Thymus (tissue), 11 donors: ENCODE results near the gene PROB1. TPM values are rescaled to one million over a fixed set of nuclear protein-coding genes. Genes with fewer than 3 reads are reported as not detected.
"Not testable (repeated sequence)": the region's sequence is repeated elsewhere in the genome, so short reads cannot be mapped to it uniquely, and the experiment has no call there.

Experiments
- DNase-seq, 9 donors: peaks; one replicate each; pipeline ENCODE4 v3.0.0-alpha.2; 2013; ENCODE audit warnings: low spot score in 9 of 9, low read depth in 6 of 9, missing footprints in 1 of 9
- H3K27ac ChIP-seq, 2 donors: one replicate each; pipeline ENCODE4 v1.5.1; 2013; ENCODE audit warnings: control low read depth in 1 of 2, low read depth in 1 of 2, low read length in 1 of 2, mild to moderate bottlenecking in 1 of 2, moderate library complexity in 1 of 2
- H3K27me3 ChIP-seq, 2 donors: one replicate each; pipeline ENCODE4 v1.5.1; 2013; ENCODE audit warnings: low read length in 1 of 2; ENCODE audit not compliant: control insufficient read depth in 2 of 2, insufficient read depth in 1 of 2
- H3K36me3 ChIP-seq, 2 donors: one replicate each; pipeline ENCODE4 v1.5.1; 2013; ENCODE audit warnings: low read length in 1 of 2, mild to moderate bottlenecking in 1 of 2, moderate library complexity in 1 of 2; ENCODE audit not compliant: control insufficient read depth in 2 of 2, insufficient read depth in 2 of 2
- H3K4me1 ChIP-seq, 2 donors: one replicate each; pipeline ENCODE4 v1.5.1; 2013; ENCODE audit warnings: low read length in 2 of 2; ENCODE audit not compliant: control insufficient read depth in 2 of 2, insufficient read depth in 2 of 2
- H3K4me3 ChIP-seq, 2 donors: one replicate each; pipeline ENCODE4 v1.5.1; 2013; ENCODE audit warnings: low read length in 2 of 2, control low read depth in 1 of 2, mild to moderate bottlenecking in 1 of 2
- H3K9me3 ChIP-seq, 2 donors: one replicate each; pipeline ENCODE4 v1.5.1; 2013; ENCODE audit warnings: low read length in 1 of 2, mild to moderate bottlenecking in 1 of 2; ENCODE audit not compliant: control insufficient read depth in 2 of 2, insufficient read depth in 1 of 2
- WGBS: extraction: QIAGEN DNeasy Blood & Tissue Kit; methylation state at CpG from one replicate; pipeline ENCODE4 v1.1.7; 2013; 5-methylcytosine and 5-hydroxymethylcytosine counted together
- polyA plus RNA-seq: library from polyadenylated mRNA; stranded (reverse); fragments of 200-250 nt; gene quantifications from one replicate; pipeline ENCODE4 v1.2.3, GENCODE V29; 2013
- total RNA-seq: library from RNA; stranded (reverse); fragments of 120-200 nt; gene quantifications from one replicate; pipeline ENCODE4 v1.2.4, GENCODE V29; 2013
- donor health status: healthy.

The PROB1 gene
- total and polyA plus RNA-seq, 2 donors: 0.76 to 1.0 TPM

- peak overlapping the region; percentile 79 to 100 for H3K4me3 ChIP-seq
- H3K36me3 ChIP-seq: peaks cover 4 to 25% of the 10 kb centered on the region in 2 donors
- DNase-seq: peak in 1 of 9 donors; percentile 28
- H3K4me1 ChIP-seq: peaks cover 38 to 89% of the 10 kb centered on the region in 2 donors
- peaks cover 0 to 5% of the 10 kb centered on the region in 2 donors for H3K9me3 ChIP-seq
- WGBS: 71% methylated on average over 10 of the region's 10 CpGs
- H3K27me3 ChIP-seq: peaks cover 0 to 38% of the 10 kb centered on the region in 2 donors
- H3K27ac ChIP-seq: peak overlapping the region; percentile 85 to 100
Observed at GRCh38 chr5:139390639-139391569, 4.0 kb downstream of the PROB1 start.

- Histone ChIP-seq H3K36me3 (peaks cover 4 to 23% of the 10 kb centered on the region in 2 donors), H3K9me3 (peaks cover 0 to 3% of the 10 kb centered on the region in 2 donors), H3K27me3 (peaks cover 0 to 30% of the 10 kb centered on the region in 2 donors), H3K4me1 (peaks cover 46 to 89% of the 10 kb centered on the region in 2 donors), H3K27ac (peak within 1 kb of the TSS; percentile 85 to 100), H3K4me3 (peak within 1 kb of the TSS; percentile 72 to 100)
- 14% methylated on average over 11 of the region's 11 CpGs for WGBS
- DNase-seq: peak in 7 of 9 donors; percentile 73 to 94 (median 85)
Observed at GRCh38 chr5:139389701-139390638, 4.9 kb downstream of the PROB1 start, which contains the start of gene MZB1. Gene MZB1, minus strand, starts transcription at chr5:139389913. Its CDS starts 57 bp downstream, at chr5:139389856.

DNA sequence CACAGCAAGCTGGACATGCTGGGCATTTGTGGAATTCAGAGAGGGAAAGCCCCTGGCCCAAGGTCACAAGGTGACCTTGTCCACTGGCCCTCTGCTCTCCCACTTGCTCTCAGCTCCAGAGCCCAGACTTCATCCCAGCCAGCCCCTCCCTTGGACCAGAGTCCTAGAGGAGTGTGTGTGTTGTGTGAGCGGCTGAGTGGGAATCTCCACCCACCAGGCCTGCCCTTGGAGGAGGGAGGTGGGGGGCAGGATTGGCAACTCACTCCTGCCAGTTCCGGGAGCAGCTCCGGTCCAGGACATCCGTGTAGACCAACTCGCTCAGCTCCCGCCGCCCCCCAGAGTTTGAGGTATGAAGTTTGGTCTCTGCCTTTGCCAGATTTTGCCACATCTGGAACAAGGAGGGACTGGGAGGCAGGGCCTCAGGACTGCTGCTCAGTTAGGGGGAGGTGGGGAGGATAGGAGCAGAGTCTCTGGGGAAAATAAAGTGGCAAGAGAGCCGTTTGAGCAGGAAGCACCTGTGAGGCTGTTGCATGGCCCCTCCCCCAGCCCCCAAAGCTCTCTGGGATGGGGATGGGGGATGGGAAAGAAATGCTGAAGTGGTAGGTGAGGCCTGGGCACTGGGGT lies 6.6 kb downstream of the PROB1 start:
- 4% methylated on average over 8 of the region's 8 CpGs for WGBS
- peak in 7 of 9 donors; percentile 73 to 96 (median 89) for DNase-seq
- peaks cover 45 to 95% of the 10 kb centered on the region in 2 donors for H3K4me1 ChIP-seq
- H3K27ac ChIP-seq: peak overlapping the region; percentile 92 to 100
- peak overlapping the region; percentile 72 to 100 for H3K4me3 ChIP-seq
- peaks cover 4 to 23% of the 10 kb centered on the region in 2 donors for H3K36me3 ChIP-seq
- peaks cover 0 to 13% of the 10 kb centered on the region in 2 donors for H3K27me3 ChIP-seq
- H3K9me3 ChIP-seq: peaks cover 0 to 2% of the 10 kb centered on the region in 2 donors

- peaks cover 4 to 23% of the 10 kb centered on the region in 2 donors for H3K36me3 ChIP-seq
- DNase-seq: peak in 3 of 9 donors; percentile 32 to 74 (median 47)
- H3K4me1 ChIP-seq: peaks cover 45 to 94% of the 10 kb centered on the region in 2 donors
- 8% methylated on average over 10 of the region's 10 CpGs for WGBS
- peak overlapping the region; percentile 92 to 100 for H3K27ac ChIP-seq
- H3K27me3 ChIP-seq: peaks cover 0 to 7% of the 10 kb centered on the region in 2 donors
- H3K4me3 ChIP-seq: peak overlapping the region; percentile 72 to 100
- H3K9me3 ChIP-seq: no peaks in the 10 kb centered on the region
Observed at GRCh38 chr5:139387611-139388197, 7.2 kb downstream of the PROB1 start.

DNA sequence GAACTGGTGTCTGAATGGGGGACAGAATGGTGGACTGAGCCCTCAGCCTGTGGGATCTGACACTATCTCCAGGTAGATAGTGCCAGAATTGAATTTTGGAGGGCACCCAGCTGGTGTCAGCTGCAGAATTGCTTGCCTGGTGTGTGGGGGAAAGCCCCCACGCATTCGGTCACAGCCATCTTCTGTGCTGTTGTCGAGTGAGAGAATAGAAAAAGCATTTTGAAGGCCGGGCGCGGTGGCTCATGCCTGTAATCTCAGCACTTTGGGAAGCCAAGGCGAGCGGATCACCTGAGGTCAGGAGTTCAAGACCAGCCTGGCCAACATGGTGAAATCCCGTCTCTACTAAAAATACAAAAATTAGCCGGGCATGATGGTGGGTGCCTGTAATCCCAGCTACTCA lies 7.9 kb downstream of the PROB1 start:
- Histone ChIP-seq H3K36me3 (peaks cover 4 to 23% of the 10 kb centered on the region in 2 donors), H3K4me3 (peak overlapping the region; percentile 72 to 100), H3K27ac (peak overlapping the region; percentile 62 to 100), H3K4me1 (peaks cover 44 to 96% of the 10 kb centered on the region in 2 donors)
- peak in 1 of 9 donors; percentile 29 for DNase-seq
- not testable (repeated sequence) for H3K27me3 ChIP-seq, H3K9me3 ChIP-seq
- WGBS: 81% methylated on average over 10 of the region's 10 CpGs

- H3K36me3 ChIP-seq: peaks cover 4 to 23% of the 10 kb centered on the region in 2 donors
Observed at GRCh38 chr5:139386050-139386438, 8.9 kb downstream of the PROB1 start.

DNA sequence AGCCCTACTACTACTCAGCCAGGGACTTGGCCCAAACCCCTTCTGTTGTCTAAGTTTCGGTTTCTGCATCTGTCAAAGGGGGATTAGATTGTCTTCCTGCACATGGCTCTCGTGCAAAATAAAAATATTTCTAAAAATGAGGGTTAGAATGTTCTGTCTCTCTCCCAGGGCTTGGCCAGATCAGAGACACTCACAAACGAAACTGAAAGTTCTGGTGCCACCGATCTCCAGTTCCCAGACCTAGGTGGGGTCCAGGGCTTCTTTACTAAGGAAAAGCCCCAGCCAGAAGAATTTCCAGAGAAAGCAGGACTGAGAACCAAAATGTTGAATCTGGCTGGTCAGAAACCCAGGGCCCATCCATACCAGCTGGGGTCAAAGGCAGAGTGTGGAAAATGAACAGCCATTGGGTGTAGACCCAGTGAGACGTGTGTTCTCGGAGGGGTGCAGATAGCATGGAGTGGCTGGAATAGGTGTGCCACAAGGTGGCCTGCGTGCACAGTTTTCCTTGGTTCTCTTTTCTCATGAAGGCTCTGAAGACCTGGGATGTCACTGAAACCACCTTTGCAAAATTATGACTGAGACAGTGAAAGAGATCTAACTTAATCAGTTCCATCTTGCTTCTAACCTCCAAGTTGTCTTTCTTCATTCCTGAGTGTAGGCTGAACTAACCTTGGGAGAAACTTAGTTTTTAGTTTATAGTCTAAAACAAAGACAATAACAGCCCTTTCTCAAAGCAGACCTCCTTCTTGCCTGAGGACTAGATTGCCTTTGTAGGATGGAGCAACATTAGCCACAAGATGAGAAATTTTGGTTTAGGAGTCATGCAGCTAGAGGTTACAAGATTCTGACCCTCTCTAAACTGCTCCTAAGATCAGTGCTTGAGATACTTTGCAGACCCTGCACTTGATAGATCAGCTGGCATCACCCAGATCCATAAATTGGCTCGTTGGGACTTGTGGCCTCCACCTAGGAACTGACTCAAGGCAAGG lies 9.5 kb downstream of the PROB1 start:
- 14% methylated on average over 8 of the region's 8 CpGs for WGBS
- Histone ChIP-seq H3K9me3 (no peaks in the 10 kb centered on the region), H3K4me3 (peak overlapping the region; percentile 57 to 100), H3K27ac (peak overlapping the region; percentile 78 to 86), H3K27me3 (no peaks in the 10 kb centered on the region), H3K4me1 (peaks cover 29 to 80% of the 10 kb centered on the region in 2 donors), H3K36me3 (peaks cover 4 to 23% of the 10 kb centered on the region in 2 donors)
- DNase-seq: peak in 2 of 9 donors; percentile 39 to 66

More at GRCh38 chr5:139386050-139386438, 8.9 kb downstream of the PROB1 start:
- no peaks in the 10 kb centered on the region for H3K9me3 ChIP-seq
- peak overlapping the region; percentile 72 to 100 for H3K4me3 ChIP-seq
- peak overlapping the region; percentile 46 to 86 for H3K27ac ChIP-seq
- no peak for DNase-seq
- no peaks in the 10 kb centered on the region for H3K27me3 ChIP-seq
- WGBS: 84% methylated on average over 5 of the region's 5 CpGs
- H3K4me1 ChIP-seq: peaks cover 36 to 87% of the 10 kb centered on the region in 2 donors
